Effector CD8-positive, alpha-beta T cell (primary cell): ENCODE measurements around the gene DHX58.
"Not testable (repeated sequence)": the region's sequence is repeated elsewhere in the genome, so short reads cannot be mapped to it uniquely, and the experiment has no call there.

Experiments
- DNase-seq: peaks from one replicate; lab custom pipeline; 2025; lab: John Stamatoyannopoulos, UW
- total RNA-seq, 4 experiments: gene quantifications; one replicate each; lab custom pipeline; 2026; lab: John Stamatoyannopoulos, UW

DHX58 gene
- 15.8 to 42.9 (median 34.7) reads per million in 4 experiments for total RNA-seq

DNA sequence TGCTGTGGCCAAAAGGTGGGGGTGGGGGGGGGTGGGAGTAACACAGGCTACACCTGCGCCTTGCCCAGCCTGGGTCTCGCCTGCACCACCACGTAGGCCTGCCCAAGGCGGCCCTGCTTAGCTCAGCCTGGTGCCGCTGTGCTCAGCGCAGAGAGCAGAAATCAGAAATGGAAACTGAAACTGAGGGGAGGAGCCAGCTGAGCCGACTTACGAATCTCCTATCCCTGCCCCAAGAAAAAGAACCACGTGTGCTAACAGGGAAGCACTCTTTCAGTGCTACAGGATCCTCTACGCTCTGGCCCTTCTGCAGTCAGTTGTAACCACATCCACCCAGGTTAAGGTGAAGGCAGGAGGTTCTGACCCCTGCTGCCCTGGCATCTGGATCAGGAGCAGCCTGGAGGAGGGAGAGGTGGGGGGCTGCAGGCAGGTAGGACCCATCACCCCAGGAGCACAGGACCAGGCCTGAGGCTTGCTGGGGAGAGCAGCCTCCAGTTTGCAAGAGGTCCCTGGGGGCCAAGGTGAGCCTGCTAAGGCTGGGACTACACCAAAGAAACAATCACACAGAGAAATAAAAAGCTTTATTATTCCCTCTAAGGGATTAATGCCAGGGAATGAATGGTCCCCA lies at the start of gene DHX58:
TSS of gene DHX58 (minus strand) at position 163 of the 625 bp plus-strand sequence. CDS start 822 bp downstream, outside the sequence.
- DNase-seq: peak; percentile 59

- DNase-seq: no peak
Observed at GRCh38 chr17:42160531-42160910, 48.0 kb upstream of the DHX58 start.

DNA sequence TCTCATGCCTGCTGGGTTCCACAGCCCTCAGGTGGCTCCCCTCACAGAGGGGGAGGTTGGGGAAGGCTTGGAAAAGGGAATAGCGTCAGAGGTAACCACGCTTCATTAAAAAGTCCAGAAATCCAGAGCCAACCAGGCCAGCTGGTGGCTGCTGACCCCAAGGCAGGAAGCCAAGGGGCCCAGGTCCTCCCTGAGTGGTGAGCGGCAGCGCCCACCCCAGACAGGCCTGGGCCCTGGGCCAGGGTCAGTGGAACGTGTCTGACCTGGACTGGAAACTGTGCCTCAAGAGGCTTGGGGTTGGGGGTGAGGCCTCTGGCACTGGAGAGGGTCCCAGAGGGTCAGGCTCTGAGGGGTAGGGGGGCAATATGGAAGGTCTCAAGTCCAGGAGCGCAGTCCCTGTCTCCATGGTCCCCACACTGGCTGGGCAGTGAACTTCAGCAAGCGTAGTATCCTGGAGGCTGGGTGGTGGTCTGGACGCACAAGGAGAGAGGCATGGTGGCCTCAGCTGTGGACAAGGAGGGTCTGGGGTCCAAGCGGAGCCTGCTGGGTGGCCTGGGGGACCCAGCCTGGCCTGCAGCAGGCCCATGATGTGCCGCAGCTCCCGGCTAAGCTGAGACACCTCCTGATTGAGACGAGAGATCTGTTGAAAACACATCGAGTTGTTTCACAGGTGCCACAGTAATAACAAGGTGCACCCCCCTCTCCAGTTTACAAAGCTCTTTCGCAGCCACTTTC lies 47.4 kb upstream of the DHX58 start:
- DNase-seq: no peak

GRCh38 chr17:42155614-42156045 lies 43.1 kb upstream of the DHX58 start:
- DNase-seq: no peak

DNA sequence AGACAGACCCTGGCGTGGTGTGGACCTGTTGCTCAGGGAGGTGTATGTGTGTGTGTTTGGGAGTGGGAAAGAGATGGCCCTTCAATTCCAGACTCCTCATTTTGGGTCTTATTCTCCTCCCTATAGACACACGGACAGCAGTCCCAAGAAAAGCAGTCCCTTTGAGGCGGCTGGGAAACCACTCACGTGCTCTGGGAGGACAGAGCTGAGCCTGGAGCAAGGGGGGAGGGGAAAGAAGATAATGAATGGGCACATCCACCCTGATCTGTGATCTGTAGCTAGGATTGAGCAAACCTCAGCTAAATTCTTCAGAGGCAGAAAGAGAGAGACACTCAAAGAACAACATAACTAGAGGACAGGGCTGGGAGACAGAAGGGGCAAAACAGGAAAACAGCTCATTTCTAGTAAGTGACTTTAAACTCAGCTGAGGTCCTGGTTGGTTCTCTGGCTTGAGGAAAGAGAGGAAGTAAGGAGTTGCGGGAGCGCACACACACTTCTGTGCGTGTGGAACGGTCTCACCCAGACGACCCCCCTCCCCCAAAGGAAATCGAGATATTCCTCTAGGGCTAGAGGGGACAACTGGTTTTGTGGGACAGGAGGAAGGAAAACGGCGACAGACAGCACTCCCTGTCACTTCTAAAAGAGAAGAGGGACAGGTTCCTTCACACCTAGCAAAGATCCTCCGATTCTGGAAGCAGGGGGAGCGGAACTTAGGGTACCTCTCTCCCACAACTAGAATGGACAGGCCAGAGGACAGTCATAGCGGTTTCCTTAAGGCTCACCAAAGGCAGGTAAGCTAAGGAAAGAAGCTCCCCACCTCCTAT lies 41.6 kb upstream of the DHX58 start:
- no peak for DNase-seq

DNA sequence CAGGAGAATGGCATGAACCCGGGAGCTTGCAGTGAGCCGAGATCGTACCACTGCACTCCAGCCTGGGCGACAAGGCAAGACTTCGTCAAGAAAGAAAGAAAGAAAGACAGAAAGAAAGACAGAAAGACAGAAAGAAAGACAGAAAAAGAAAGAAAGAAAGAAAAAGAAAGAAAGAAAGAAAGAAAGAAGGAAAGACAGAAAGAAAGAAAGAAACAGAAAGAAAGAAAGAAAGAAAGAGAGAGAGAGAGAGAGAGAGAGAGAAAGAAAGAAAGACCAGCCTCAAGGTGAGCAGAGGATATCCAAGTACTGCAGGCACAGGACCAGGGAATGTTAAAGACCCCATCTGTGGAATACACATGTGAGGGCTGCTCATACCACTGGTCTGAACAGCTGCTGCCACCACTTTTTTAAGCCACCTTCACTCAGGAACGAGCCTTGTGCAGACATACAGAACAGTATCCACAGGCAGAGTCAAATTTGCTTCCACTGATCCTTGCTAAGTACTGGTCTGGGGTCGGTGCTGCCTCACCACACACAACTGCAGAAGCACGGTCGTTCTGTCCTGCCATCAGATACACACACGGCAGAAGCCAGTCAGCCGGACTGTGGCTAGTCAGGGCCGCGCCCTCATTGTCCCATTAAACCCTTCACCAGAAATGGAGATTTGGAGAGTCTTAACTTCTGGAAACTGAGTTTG lies 34.5 kb upstream of the DHX58 start:
- DNase-seq: no peak

GRCh38 chr17:42143138-42143537 lies 30.6 kb upstream of the DHX58 start:
- not testable (repeated sequence) for DNase-seq

GRCh38 chr17:42142371-42142896 lies 29.9 kb upstream of the DHX58 start:
- no peak for DNase-seq

- no peak for DNase-seq
Observed at GRCh38 chr17:42141382-42141781, 28.9 kb upstream of the DHX58 start.

GRCh38 chr17:42140690-42141089 lies 28.2 kb upstream of the DHX58 start:
- DNase-seq: not testable (repeated sequence)

GRCh38 chr17:42138749-42139492 lies 26.4 kb upstream of the DHX58 start:
- DNase-seq: no peak

GRCh38 chr17:42136654-42137051 lies 24.1 kb upstream of the DHX58 start:
- DNase-seq: no peak

DNA sequence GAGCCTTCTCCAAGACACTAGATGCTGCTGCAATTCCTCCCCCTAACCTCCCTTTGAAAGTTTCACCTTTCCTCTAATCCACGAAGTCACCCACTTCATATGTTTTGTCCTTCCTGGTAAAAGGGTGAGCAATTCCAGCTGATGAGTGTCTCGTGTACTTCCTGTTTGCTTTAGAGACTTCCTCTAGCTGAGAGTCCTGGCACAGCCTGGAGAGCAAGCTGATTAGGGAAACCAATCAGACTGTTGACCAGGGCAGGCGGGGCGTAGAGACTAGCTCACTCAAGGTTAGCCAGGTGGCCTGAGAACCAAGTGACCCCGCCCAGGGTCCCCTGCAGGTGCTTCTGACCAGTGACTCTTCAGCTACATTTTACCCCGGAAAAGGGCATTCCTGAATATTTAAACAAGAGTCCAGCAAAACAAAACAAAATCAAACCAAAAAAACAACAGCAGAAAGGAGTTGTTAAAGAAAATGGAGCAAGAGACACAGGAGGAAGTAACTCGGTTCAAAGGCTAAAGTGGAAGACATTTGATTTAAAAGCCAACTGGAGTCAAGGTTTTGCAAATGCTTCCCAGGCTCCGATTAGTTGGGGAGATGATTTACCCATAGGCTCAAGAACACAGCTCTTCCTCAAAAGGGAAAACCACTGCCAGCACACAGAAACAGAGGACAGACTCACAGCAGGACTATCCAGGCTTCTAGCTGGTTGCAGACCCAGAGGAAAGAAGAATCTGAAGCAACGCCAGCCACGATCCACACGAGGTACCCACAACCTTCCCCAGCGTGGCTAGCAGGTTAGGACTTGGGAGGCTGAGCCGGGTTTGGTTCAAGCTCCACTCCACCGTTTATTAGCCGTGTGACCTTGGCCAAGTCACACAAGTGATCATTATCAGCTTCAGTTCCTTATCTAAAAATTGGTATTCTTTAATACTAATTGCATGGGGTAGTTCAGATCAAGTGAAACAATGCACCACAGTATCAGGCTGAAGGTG lies 23.4 kb upstream of the DHX58 start:
- DNase-seq: no peak

GRCh38 chr17:42135151-42135550 lies 22.6 kb upstream of the DHX58 start:
- no peak for DNase-seq

DNA sequence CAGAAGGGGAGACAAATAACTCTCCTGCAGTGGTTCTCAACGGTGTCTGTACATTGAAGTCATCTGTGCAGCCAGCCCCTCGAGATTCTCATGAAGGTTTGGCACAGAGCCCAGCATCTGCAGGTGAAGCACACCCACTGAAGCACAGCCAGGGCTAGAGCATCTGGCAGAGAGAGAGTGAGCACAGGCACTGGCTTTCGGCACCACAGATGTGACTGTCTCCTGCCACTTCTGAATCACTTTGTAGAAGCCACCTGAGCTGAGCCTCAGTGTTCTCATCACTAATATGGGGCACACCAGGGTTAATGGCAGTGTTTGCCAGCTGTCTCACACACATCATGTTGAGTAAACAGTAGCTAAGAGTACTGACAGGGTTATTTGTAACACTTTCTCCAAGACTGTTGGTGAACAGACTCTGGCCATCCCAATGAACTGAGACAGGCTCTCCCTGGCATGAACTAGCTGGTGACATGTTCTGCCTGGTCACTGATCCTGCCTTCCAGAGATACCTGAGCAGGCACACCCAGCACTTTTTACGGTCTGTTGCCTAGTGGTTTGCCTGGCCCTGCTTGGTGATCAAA lies 21.0 kb upstream of the DHX58 start:
- DNase-seq: peak; percentile 20

DNA sequence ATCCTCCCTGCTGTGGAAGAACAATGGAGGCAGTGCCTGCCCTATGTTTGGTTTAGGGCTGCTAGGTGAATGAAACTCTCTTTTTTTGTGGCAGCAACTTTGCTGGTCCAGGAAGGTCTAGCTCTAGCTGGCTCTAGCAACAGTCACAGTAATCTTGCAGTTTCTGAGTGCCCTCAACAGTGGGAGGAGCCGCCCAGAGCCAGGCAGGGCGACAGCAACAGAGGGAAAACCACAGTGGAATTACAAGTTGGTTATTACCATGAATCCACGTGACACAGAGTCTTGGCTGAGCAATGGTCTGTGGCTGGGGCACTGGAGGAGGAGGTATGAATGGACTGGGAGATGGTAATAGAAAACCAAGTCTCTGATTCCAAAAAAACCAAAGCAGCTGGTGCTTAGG lies 20.4 kb upstream of the DHX58 start:
- no peak for DNase-seq

GRCh38 chr17:42131981-42132432 lies 19.5 kb upstream of the DHX58 start:
- no peak for DNase-seq

DNA sequence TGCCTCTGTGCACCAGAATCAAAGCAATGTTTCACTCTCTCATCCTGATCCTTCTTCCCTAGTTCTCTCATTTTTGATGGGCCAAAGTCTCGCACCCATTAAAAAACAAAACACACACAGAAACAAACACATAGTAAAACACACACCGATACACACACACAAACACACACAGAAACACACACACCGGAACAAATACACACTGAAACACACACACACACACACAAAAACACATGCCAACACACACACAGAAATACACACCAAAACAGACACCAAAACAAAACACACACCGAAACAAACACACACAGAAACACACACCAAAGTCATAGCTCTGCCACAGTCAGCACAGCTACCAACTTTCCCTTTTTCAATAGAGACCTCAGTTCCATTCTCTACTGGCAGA lies 18.7 kb upstream of the DHX58 start:
- no peak for DNase-seq

- DNase-seq: no peak
Observed at GRCh38 chr17:42130310-42130936, 17.9 kb upstream of the DHX58 start.
